ENCODE measurements around the gene CCR6. TPM values are rescaled to one million over a fixed set of nuclear protein-coding genes. Genes with fewer than 3 reads are reported as not detected.

The CCR6 gene
- total and polyA plus RNA-seq, 2 of the 13 experiments (the other 11 are each of a cell fraction or from before 2014, with no cell fraction given), result 4.5 to 8.7 TPM

GRCh38 chr6:167130712-167131684 lies 8.1 kb downstream of the CCR6 start (continued):
- no peak for TF ChIP-seq KLF13 (CRISPR knock-in tag; IDR thresholded peaks at IDR 0.05)
- TF ChIP-seq, protein P1, sequence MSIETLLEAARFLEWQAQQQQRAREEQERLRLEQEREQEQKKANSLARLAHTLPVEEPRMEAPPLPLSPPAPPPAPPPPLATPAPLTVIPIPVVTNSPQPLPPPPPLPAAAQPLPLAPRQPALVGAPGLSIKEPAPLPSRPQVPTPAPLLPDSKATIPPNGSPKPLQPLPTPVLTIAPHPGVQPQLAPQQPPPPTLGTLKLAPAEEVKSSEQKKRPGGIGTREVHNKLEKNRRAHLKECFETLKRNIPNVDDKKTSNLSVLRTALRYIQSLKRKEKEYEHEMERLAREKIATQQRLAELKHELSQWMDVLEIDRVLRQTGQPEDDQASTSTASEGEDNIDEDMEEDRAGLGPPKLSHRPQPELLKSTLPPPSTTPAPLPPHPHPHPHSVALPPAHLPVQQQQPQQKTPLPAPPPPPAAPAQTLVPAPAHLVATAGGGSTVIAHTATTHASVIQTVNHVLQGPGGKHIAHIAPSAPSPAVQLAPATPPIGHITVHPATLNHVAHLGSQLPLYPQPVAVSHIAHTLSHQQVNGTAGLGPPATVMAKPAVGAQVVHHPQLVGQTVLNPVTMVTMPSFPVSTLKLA (IDR thresholded peaks at IDR 0.05), result peak; percentile 24; the same call in 1 of the 2 replicates
- peak; percentile 72 for TF ChIP-seq ETV5 (CRISPR knock-in tag; IDR thresholded peaks at IDR 0.05; ENCODE audit: borderline replicate concordance)
- peak; percentile 58; the same call in 1 of the 2 replicates for TF ChIP-seq ZNF619 (CRISPR knock-in tag; IDR thresholded peaks at IDR 0.05)
- TF ChIP-seq MIER3 (CRISPR knock-in tag; IDR thresholded peaks at IDR 0.05; ENCODE audit: borderline replicate concordance), result peak; percentile 50; the same call in 1 of the 2 replicates
- no peak for TF ChIP-seq NCOA1 (CRISPR knock-in tag; IDR thresholded peaks at IDR 0.05)
- TF ChIP-seq SP4 (CRISPR knock-in tag; IDR thresholded peaks at IDR 0.05), result peak; percentile 65; the same call in 1 of the 2 replicates
- TF ChIP-seq, protein P2, sequence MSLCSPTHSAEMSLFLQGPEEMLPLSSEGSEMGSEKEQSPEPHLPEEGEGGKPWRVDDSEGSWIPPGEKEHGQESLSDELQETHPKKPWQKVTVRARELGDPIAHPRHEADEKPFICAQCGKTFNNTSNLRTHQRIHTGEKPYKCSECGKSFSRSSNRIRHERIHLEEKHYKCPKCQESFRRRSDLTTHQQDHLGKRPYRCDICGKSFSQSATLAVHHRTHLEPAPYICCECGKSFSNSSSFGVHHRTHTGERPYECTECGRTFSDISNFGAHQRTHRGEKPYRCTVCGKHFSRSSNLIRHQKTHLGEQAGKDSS (CRISPR knock-in tag; IDR thresholded peaks at IDR 0.05; ENCODE audit: borderline replicate concordance, low read depth), result peak; percentile 29; the same call in 1 of the 2 replicates
- no peak for TF ChIP-seq RBAK (CRISPR knock-in tag; IDR thresholded peaks at IDR 0.05)
- TF ChIP-seq ZNF263 (CRISPR knock-in tag; IDR thresholded peaks at IDR 0.05), result peak; percentile 28; the same call in 1 of the 2 replicates
- TF ChIP-seq ZNF713 (CRISPR knock-in tag; IDR thresholded peaks at IDR 0.05), result 0 out of 2 replicates have a peak, but pooled peaks have one; percentile 84
- TF ChIP-seq HOXA3 (CRISPR knock-in tag; IDR thresholded peaks at IDR 0.05), result peak; percentile 71; the same call in 1 of the 2 replicates
- peak; percentile 63; the same call in 1 of the 2 replicates for TF ChIP-seq SOX13 (IDR thresholded peaks at IDR 0.05)
- TF ChIP-seq SOX13 (CRISPR knock-in tag; conservative IDR thresholded peaks at IDR 0.05 in 1 of 2, IDR thresholded peaks at IDR 0.05 in 1 of 2), result peak in 1 of 2 experiments; percentile 79; a peak in 2 of 4 replicates
- TF ChIP-seq ZKSCAN1 (IDR thresholded peaks at IDR 0.05; ENCODE audit: low read length), result no peak
- TF ChIP-seq KLF6 (CRISPR knock-in tag; IDR thresholded peaks at IDR 0.05), result 0 out of 2 replicates have a peak, but pooled peaks have one; percentile 60
- no peak for TF ChIP-seq IRF1 (CRISPR knock-in tag; IDR thresholded peaks at IDR 0.05; ENCODE audit: low read depth)
- TF ChIP-seq ZNF468 (CRISPR knock-in tag; IDR thresholded peaks at IDR 0.05), result no peak
- peak; percentile 86; the same call in 1 of the 2 replicates for TF ChIP-seq THRA (CRISPR knock-in tag; IDR thresholded peaks at IDR 0.05; ENCODE audit: borderline replicate concordance)
- TF ChIP-seq ZNF615 (CRISPR knock-in tag; IDR thresholded peaks at IDR 0.05; ENCODE audit: borderline replicate concordance), result no peak
- TF ChIP-seq, protein P3, sequence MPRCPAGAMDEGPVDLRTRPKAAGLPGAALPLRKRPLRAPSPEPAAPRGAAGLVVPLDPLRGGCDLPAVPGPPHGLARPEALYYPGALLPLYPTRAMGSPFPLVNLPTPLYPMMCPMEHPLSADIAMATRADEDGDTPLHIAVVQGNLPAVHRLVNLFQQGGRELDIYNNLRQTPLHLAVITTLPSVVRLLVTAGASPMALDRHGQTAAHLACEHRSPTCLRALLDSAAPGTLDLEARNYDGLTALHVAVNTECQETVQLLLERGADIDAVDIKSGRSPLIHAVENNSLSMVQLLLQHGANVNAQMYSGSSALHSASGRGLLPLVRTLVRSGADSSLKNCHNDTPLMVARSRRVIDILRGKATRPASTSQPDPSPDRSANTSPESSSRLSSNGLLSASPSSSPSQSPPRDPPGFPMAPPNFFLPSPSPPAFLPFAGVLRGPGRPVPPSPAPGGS (CRISPR knock-in tag; IDR thresholded peaks at IDR 0.05), result 0 out of 2 replicates have a peak, but pooled peaks have one; percentile 34
- TF ChIP-seq ZNF253 (CRISPR knock-in tag; IDR thresholded peaks at IDR 0.05; ENCODE audit: borderline replicate concordance), result no peak

All from HepG2 (cell line).